Upper lobe of left lung (tissue), 6 donors: ENCODE data around the gene KCNJ9. TPM values are rescaled to one million over a fixed set of nuclear protein-coding genes. Genes with fewer than 3 reads are reported as not detected.
"Not testable (repeated sequence)": the region's sequence is repeated elsewhere in the genome, so short reads cannot be mapped to it uniquely, and the experiment has no call there.

Experiments used
- ATAC-seq, 2 donors: fragments of 200-7000 bp; cut with Tn5 transposase; one replicate each; pipeline ENCODE4 v1.9.1; 2022; ENCODE audit warnings: mild to moderate bottlenecking in 2 of 2, moderate library complexity in 2 of 2; ENCODE audit not compliant: low FRiP score in 2 of 2
- DNase-seq, 2 donors: peaks; one replicate each; pipeline ENCODE4 v3.0.0-alpha.2; 2019 to 2020
- H3K27ac ChIP-seq, 4 donors: fragments of 200-600 bp; sonication (generic); one replicate each; pipeline ENCODE4 v1.5.1; 2016 to 2019
- H3K27me3 ChIP-seq, 4 donors: fragments of 200-600 bp; sonication (generic); one replicate each; pipeline ENCODE4 v1.5.1; 2017 to 2019
- H3K36me3 ChIP-seq, 4 donors: fragments of 200-600 bp; sonication (generic); one replicate each; pipeline ENCODE4 v1.5.1; 2016 to 2019
- H3K4me1 ChIP-seq, 4 donors: fragments of 200-600 bp; sonication (generic); one replicate each; pipeline ENCODE4 v1.5.1; 2018 to 2019
- H3K4me3 ChIP-seq, 4 donors: fragments of 200-600 bp; sonication (generic); one replicate each; pipeline ENCODE4 v1.5.1; 2017 to 2019; ENCODE audit warnings: mild to moderate bottlenecking in 2 of 4, moderate library complexity in 1 of 4
- H3K9me3 ChIP-seq, 4 donors: fragments of 200-600 bp; sonication (generic); one replicate each; pipeline ENCODE4 v1.5.1; 2018 to 2019
- EP300 ChIP-seq, 4 donors: sonication (generic); formaldehyde crosslinking; IDR thresholded peaks; one replicate each; pipeline ENCODE4 v1.5.1; 2017; ENCODE audit warnings: antibody characterized with exemption in 4 of 4, control low read depth in 2 of 4
- POLR2A ChIP-seq, 4 donors: fragments of 450-650 bp; IDR thresholded peaks; one replicate each; pipeline ENCODE4 v1.5.1; 2016 to 2017; ENCODE audit warnings: antibody characterized with exemption in 4 of 4, mild to moderate bottlenecking in 2 of 4
- POLR2AphosphoS5 ChIP-seq, 2 donors: sonication (generic); formaldehyde crosslinking; IDR thresholded peaks; one replicate each; pipeline ENCODE4 v1.5.1; 2017; ENCODE audit warnings: antibody characterized with exemption in 2 of 2
- WGBS, 2 donors: methylation state at CpG; one replicate each; pipeline ENCODE4 v1.1.5; 2017 to 2018; 5-methylcytosine and 5-hydroxymethylcytosine counted together
- total RNA-seq, 6 donors: library from RNA; depleted of rRNA in 4 of 6; stranded (reverse); fragments of >200 nt in 4 of 6; gene quantifications; one replicate each; pipeline versions ENCODE4 v1.1.0 to v1.2.1, GENCODE V29; 2016 to 2021
- TF ChIP-seq, protein P1 (sequence below), 6 experiments: fragments of 450-650 bp in 4 of 6; fragments of 200-600 bp in 2 of 6; sonication (generic) in 2 of 6; IDR thresholded peaks; one replicate each; pipeline ENCODE4 v1.5.1; 2016 to 2019; ENCODE audit warnings: antibody characterized with exemption in 6 of 6
- donor health status: DM: no; HTN: no; CAD: no; lungs with moderate emphysema.
- donor health status: DM: no; HTN: yes; CAD: no; lungs with severe emphysema.

Gene KCNJ9
- total RNA-seq, 6 donors from 2014 or later: not detected

GRCh38 chr1:160124705-160125478 lies 43.6 kb downstream of the KCNJ9 start:
- peak; percentile 14 to 54 for ATAC-seq
- TF ChIP-seq, protein P1, sequence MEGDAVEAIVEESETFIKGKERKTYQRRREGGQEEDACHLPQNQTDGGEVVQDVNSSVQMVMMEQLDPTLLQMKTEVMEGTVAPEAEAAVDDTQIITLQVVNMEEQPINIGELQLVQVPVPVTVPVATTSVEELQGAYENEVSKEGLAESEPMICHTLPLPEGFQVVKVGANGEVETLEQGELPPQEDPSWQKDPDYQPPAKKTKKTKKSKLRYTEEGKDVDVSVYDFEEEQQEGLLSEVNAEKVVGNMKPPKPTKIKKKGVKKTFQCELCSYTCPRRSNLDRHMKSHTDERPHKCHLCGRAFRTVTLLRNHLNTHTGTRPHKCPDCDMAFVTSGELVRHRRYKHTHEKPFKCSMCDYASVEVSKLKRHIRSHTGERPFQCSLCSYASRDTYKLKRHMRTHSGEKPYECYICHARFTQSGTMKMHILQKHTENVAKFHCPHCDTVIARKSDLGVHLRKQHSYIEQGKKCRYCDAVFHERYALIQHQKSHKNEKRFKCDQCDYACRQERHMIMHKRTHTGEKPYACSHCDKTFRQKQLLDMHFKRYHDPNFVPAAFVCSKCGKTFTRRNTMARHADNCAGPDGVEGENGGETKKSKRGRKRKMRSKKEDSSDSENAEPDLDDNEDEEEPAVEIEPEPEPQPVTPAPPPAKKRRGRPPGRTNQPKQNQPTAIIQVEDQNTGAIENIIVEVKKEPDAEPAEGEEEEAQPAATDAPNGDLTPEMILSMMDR (IDR thresholded peaks at IDR 0.05): no peak
- TF ChIP-seq POLR2A (IDR thresholded peaks at IDR 0.05) (no peak), POLR2AphosphoS5 (IDR thresholded peaks at IDR 0.05) (peak in 1 of 2 donors; percentile 47), EP300 (IDR thresholded peaks at IDR 0.05) (peak in 2 of 4 donors; percentile 17 to 25)

GRCh38 chr1:160125746-160126145 lies 44.4 kb downstream of the KCNJ9 start:
- no peaks in the 10 kb centered on the region for H3K27me3 ChIP-seq
- DNase-seq: no peak
- ATAC-seq: no peak
- TF ChIP-seq POLR2AphosphoS5 (IDR thresholded peaks at IDR 0.05) (no peak), EP300 (IDR thresholded peaks at IDR 0.05) (no peak), POLR2A (IDR thresholded peaks at IDR 0.05) (no peak)
- TF ChIP-seq, protein P1 (IDR thresholded peaks at IDR 0.05): no peak
- peaks cover 0 to 4% (median 0%) of the 10 kb centered on the region in 4 donors for H3K4me1 ChIP-seq
- H3K27ac ChIP-seq: no peak overlapping the region
- WGBS, 2 donors: 81 to 91% methylated on average over 1 of the region's 1 CpG
- H3K9me3 ChIP-seq: no peaks in the 10 kb centered on the region
- no peak overlapping the region for H3K4me3 ChIP-seq
- H3K36me3 ChIP-seq: no peaks in the 10 kb centered on the region

More at GRCh38 chr1:160124705-160125478, 43.6 kb downstream of the KCNJ9 start:
- Histone ChIP-seq H3K27ac (no peak overlapping the region), H3K9me3 (no peaks in the 10 kb centered on the region), H3K27me3 (no peaks in the 10 kb centered on the region), H3K4me3 (no peak overlapping the region), H3K36me3 (no peaks in the 10 kb centered on the region), H3K4me1 (peaks cover 0 to 4% (median 0%) of the 10 kb centered on the region in 4 donors)
- 61 to 64% methylated on average over 8 of the region's 8 CpGs for WGBS, 2 donors
- peak in 1 of 2 donors; percentile 37 for DNase-seq

DNA sequence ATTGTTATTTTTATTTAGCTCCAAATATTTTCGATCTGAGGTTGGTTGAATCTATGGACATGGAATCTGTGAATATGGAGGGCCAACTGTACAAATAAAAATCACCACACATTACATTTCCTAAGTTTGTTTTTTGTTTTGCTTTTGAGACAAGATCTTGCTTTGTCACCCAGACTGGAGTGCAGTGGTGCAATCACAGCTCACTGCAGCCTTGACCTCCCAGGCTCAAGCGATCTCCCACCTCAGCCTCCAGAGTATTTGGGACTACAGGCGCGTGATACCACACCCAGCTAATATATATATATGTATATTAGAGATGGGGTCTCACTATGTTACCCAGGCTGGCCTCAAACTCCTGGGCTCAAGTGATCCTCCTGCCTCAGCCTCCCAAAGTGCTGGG lies 45.0 kb downstream of the KCNJ9 start:
- ATAC-seq: not testable (repeated sequence)
- 70 to 74% methylated on average over 4 of the region's 4 CpGs for WGBS, 2 donors

DNA sequence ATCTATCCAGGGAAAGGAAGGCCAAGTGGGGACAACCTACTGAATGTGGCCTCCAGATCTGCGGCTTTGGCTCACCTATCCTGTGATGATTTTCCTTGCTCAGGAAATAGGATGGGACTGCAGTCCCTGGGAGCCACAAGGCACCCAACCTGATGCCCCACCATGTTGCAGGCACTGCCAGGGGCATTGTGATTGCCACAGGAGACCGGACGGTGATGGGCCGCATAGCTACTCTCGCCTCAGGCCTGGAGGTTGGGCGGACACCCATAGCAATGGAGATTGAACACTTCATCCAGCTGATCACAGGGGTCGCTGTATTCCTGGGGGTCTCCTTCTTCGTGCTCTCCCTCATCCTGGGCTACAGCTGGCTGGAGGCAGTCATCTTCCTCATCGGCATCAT lies 46.0 kb downstream of the KCNJ9 start:
- no peak for TF ChIP-seq POLR2A (IDR thresholded peaks at IDR 0.05)
- TF ChIP-seq POLR2AphosphoS5 (IDR thresholded peaks at IDR 0.05): no peak
- TF ChIP-seq, protein P1 (IDR thresholded peaks at IDR 0.05): no peak
- TF ChIP-seq EP300 (IDR thresholded peaks at IDR 0.05): no peak
- no peak for DNase-seq

More for the DNA sequence above, 45.0 kb downstream of the KCNJ9 start:
- H3K4me3 ChIP-seq, H3K27me3 ChIP-seq, H3K27ac ChIP-seq, H3K4me1 ChIP-seq, H3K9me3 ChIP-seq, H3K36me3 ChIP-seq, DNase-seq: not testable (repeated sequence)

GRCh38 chr1:160127865-160128523 lies 46.7 kb downstream of the KCNJ9 start:
- no peak overlapping the region for H3K4me3 ChIP-seq
- DNase-seq (no peak), ATAC-seq (peak in 1 of 2 donors; percentile 72)
- H3K4me1 ChIP-seq: peaks cover 0 to 4% (median 1%) of the 10 kb centered on the region in 4 donors
- H3K9me3 ChIP-seq: no peaks in the 10 kb centered on the region
- TF ChIP-seq, protein P1 (IDR thresholded peaks at IDR 0.05): no peak
- no peak for TF ChIP-seq EP300 (IDR thresholded peaks at IDR 0.05)
- no peak for TF ChIP-seq POLR2A (IDR thresholded peaks at IDR 0.05)
- no peak for TF ChIP-seq POLR2AphosphoS5 (IDR thresholded peaks at IDR 0.05)
- no peaks in the 10 kb centered on the region for H3K27me3 ChIP-seq
- no peaks in the 10 kb centered on the region for H3K36me3 ChIP-seq
- 72 to 73% methylated on average over 7 of the region's 7 CpGs for WGBS, 2 donors
- no peak overlapping the region for H3K27ac ChIP-seq

More for the DNA sequence above, 46.0 kb downstream of the KCNJ9 start:
- no peak overlapping the region for H3K27ac ChIP-seq
- no peak overlapping the region for H3K4me3 ChIP-seq
- ATAC-seq: no peak
- H3K4me1 ChIP-seq: peaks cover 0 to 4% (median 1%) of the 10 kb centered on the region in 4 donors
- 90 to 94% methylated on average over 6 to 9 of the region's 9 CpGs for WGBS, 2 donors
- no peaks in the 10 kb centered on the region for H3K27me3 ChIP-seq
- H3K9me3 ChIP-seq: no peaks in the 10 kb centered on the region
- no peaks in the 10 kb centered on the region for H3K36me3 ChIP-seq
